Lower leg skin (tissue), 4 donors: ENCODE measurements around the gene GRAP2. TPM values are rescaled to one million over a fixed set of nuclear protein-coding genes. Genes with fewer than 3 reads are reported as not detected.

ENCODE experiments used
- DNase-seq, 2 donors: peaks; one replicate each; pipeline ENCODE4 v3.0.0-alpha.2; 2019; ENCODE audit warnings: low spot score in 2 of 2
- H3K4me3 ChIP-seq: fragments of 200-600 bp; sonication (generic); 2 replicates; pipeline ENCODE4 v1.5.1; 2017; ENCODE audit warnings: mild to moderate bottlenecking, low read depth; ENCODE audit not compliant: poor library complexity, severe bottlenecking
- POLR2A ChIP-seq, 2 donors: fragments of 450-650 bp; IDR thresholded peaks; one replicate each; pipeline ENCODE4 v1.6.1; 2016 to 2017; ENCODE audit warnings: antibody characterized with exemption in 2 of 2, mild to moderate bottlenecking in 1 of 2, moderate library complexity in 1 of 2
- WGBS, 2 donors: methylation state at CpG; one replicate each; pipeline ENCODE4 v1.1.5; 2018; 5-methylcytosine and 5-hydroxymethylcytosine counted together
- intact Hi-C: fragments of 100-400 bp; cut with DNase I; formaldehyde crosslinking; loops from one replicate; pipeline ENCODE4 v1.15.0; 2023; ENCODE audit warnings: low total_unique reads
- total RNA-seq, 4 donors: library from RNA; depleted of rRNA; stranded (reverse); fragments of >200 nt; gene quantifications; one replicate each; pipeline ENCODE4 v1.1.0, GENCODE V29; 2016
- TF ChIP-seq, protein P1 (sequence below), 3 donors: fragments of 450-650 bp; IDR thresholded peaks; one replicate each; pipeline ENCODE4 v1.5.1; 2016; ENCODE audit warnings: antibody characterized with exemption in 3 of 3, mild to moderate bottlenecking in 3 of 3, moderate library complexity in 2 of 3

The GRAP2 gene
- total RNA-seq, 4 donors from 2014 or later, result 0.72 to 1.3 (median 0.96) TPM

- H3K4me3 ChIP-seq, result peak overlapping the region; percentile 33
- no peak for DNase-seq
- TF ChIP-seq POLR2A (IDR thresholded peaks at IDR 0.05), result no peak
- TF ChIP-seq, protein P1, sequence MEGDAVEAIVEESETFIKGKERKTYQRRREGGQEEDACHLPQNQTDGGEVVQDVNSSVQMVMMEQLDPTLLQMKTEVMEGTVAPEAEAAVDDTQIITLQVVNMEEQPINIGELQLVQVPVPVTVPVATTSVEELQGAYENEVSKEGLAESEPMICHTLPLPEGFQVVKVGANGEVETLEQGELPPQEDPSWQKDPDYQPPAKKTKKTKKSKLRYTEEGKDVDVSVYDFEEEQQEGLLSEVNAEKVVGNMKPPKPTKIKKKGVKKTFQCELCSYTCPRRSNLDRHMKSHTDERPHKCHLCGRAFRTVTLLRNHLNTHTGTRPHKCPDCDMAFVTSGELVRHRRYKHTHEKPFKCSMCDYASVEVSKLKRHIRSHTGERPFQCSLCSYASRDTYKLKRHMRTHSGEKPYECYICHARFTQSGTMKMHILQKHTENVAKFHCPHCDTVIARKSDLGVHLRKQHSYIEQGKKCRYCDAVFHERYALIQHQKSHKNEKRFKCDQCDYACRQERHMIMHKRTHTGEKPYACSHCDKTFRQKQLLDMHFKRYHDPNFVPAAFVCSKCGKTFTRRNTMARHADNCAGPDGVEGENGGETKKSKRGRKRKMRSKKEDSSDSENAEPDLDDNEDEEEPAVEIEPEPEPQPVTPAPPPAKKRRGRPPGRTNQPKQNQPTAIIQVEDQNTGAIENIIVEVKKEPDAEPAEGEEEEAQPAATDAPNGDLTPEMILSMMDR (IDR thresholded peaks at IDR 0.05), result no peak
- 45 to 53% methylated on average over 29 to 33 of the region's 35 CpGs for WGBS, 2 donors
- intact Hi-C loops, result no loop called here
These were observed 94.7 kb downstream of the GRAP2 start for GRCh38 chr22:39995393-39996252.

DNA sequence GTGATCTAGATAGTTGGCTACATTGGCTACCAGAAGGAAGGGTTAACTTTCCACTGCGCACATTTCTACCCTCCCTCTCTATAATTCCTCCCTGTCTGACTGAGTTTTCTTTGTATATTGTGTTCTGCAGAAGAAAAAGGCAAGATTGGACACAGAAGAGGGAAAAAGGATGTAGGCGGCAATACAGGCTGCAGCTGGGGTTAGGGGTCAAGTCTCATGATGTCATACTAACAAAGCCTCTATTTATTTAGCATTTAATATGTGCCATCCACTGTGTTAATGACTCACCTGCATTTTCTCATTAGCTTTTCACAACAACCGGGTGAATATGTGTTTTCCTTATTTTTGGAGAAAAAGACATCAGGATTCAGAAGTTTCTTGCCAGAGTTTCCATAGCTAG, 95.8 kb downstream of the GRAP2 start:
- 44 to 45% methylated on average over 3 of the region's 3 CpGs for WGBS, 2 donors
- DNase-seq, result no peak
- H3K4me3 ChIP-seq, result no peak overlapping the region
- TF ChIP-seq, protein P1 (IDR thresholded peaks at IDR 0.05), result no peak
- intact Hi-C loops, result no loop called here

GRCh38 chr22:39997421-39997820, 96.5 kb downstream of the GRAP2 start:
- no peak overlapping the region for H3K4me3 ChIP-seq
- TF ChIP-seq POLR2A (IDR thresholded peaks at IDR 0.05), result no peak
- TF ChIP-seq, protein P1 (IDR thresholded peaks at IDR 0.05), result no peak
- DNase-seq, result no peak
- intact Hi-C loops, result no loop called here
- WGBS, 2 donors, result 65 to 68% methylated on average over 3 of the region's 3 CpGs

GRCh38 chr22:39997939-39998726, 97.2 kb downstream of the GRAP2 start:
- H3K4me3 ChIP-seq, result no peak overlapping the region
- no peak for TF ChIP-seq POLR2A (IDR thresholded peaks at IDR 0.05)
- TF ChIP-seq, protein P1 (IDR thresholded peaks at IDR 0.05), result no peak
- no peak for DNase-seq
- WGBS, 2 donors, result 39 to 51% methylated on average over 11 of the region's 11 CpGs
- intact Hi-C loops, result no loop called here

DNA sequence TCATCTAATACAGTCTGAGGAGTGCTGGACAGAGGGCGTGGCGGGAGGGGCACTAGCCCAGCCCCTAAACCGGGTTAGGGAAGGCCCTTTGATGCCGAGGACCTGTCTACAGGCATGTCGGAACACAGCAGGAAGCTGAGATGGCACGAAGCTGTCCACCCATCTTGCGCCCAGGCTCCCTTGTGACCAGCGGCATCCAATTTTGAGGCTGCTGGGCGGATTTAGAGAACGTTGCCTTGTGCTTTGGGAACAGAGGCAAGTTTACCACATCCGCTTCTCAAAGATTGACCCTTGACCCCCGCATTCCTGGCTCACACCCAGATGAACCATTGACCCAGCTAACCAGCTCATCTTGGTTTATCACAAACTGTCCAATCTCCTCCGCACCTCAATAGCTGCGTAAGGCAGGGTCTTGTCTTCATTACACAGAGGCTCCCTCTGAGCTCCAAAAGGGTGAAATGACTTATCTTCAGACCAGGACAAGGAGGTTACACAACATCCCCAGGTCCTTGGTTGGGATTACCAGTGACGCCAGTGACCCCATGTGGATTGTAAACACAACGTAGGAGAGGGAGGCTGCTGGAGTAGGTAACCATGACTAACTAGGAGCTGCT, 98.4 kb downstream of the GRAP2 start:
- no peak overlapping the region for H3K4me3 ChIP-seq
- intact Hi-C loops, result no loop called here
- WGBS, 2 donors, result 64 to 65% methylated on average over 16 of the region's 16 CpGs
- TF ChIP-seq, protein P1 (IDR thresholded peaks at IDR 0.05), result no peak
- TF ChIP-seq POLR2A (IDR thresholded peaks at IDR 0.05), result no peak
- no peak for DNase-seq
